ENCODE results near the gene TAAR9.

Gene TAAR9

DNA sequence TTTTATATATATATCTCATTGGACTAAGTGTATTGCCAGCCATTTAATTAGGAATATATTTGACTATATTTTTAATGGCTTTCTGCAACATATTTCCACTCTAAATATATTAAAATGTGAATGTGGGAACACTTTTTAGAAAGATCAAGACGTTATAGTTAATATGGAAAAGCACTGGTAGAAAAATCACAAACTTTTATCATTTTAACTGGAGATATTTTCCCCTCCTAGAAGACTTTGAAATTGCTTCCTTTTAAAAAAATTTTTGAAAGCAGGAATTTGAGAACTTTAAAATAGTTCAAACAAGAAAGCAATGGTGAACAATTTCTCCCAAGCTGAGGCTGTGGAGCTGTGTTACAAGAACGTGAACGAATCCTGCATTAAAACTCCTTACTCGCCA lies at the start of gene TAAR9:
TAAR9 (plus strand) TSS at position 301 of the 400 bp plus-strand sequence; CDS start at position 314, 13 bp downstream.
- DNase-seq (ENCODE audit: low read depth) = no peak
- TF ChIP-seq, protein P1, sequence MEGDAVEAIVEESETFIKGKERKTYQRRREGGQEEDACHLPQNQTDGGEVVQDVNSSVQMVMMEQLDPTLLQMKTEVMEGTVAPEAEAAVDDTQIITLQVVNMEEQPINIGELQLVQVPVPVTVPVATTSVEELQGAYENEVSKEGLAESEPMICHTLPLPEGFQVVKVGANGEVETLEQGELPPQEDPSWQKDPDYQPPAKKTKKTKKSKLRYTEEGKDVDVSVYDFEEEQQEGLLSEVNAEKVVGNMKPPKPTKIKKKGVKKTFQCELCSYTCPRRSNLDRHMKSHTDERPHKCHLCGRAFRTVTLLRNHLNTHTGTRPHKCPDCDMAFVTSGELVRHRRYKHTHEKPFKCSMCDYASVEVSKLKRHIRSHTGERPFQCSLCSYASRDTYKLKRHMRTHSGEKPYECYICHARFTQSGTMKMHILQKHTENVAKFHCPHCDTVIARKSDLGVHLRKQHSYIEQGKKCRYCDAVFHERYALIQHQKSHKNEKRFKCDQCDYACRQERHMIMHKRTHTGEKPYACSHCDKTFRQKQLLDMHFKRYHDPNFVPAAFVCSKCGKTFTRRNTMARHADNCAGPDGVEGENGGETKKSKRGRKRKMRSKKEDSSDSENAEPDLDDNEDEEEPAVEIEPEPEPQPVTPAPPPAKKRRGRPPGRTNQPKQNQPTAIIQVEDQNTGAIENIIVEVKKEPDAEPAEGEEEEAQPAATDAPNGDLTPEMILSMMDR (IDR thresholded peaks at IDR 0.05; ENCODE audit: insufficient read depth, low read depth, low read length, missing control alignments) = no peak

DNA sequence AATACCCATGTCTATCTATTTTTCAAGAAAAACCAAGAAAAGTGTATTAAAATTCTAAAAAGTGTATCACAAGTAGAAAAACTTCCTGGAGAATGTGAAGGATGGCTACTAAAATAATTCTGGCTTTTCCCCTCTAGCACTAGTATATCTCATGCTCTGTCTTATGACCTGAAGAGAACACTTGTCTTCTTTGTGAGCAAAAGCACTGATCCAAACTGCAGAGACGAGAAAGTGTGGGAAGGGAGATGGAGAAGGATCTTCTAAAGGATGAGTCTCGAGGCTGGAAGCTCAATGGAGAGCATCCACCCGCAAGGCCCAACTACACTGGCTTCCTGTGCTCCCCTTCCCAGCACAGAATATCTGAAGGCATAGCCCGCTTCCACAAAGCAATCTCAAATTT lies 48.7 kb upstream of the TAAR9 start:
- no peak for DNase-seq (ENCODE audit: low read depth)
- H3K4me3 ChIP-seq (ENCODE audit: low read length) = no peak overlapping the region

More for the DNA sequence above, at the start of gene TAAR9:
- H3K4me3 ChIP-seq (ENCODE audit: low read length) = no peak within 1 kb of the TSS

GRCh38 chr6:132490024-132490423 lies 48.1 kb upstream of the TAAR9 start:
- DNase-seq (ENCODE audit: low read depth) = no peak
- H3K4me3 ChIP-seq (ENCODE audit: low read length) = no peak overlapping the region
- TF ChIP-seq, protein P1 (IDR thresholded peaks at IDR 0.05; ENCODE audit: insufficient read depth, low read depth, low read length, missing control alignments) = no peak

More for the DNA sequence above, 48.7 kb upstream of the TAAR9 start:
- TF ChIP-seq, protein P1 (IDR thresholded peaks at IDR 0.05; ENCODE audit: insufficient read depth, low read depth, low read length, missing control alignments) = no peak

GRCh38 chr6:132490478-132491204 lies 47.4 kb upstream of the TAAR9 start:
- no peak for DNase-seq (ENCODE audit: low read depth)
- no peak overlapping the region for H3K4me3 ChIP-seq (ENCODE audit: low read length)
- TF ChIP-seq, protein P1 (IDR thresholded peaks at IDR 0.05; ENCODE audit: insufficient read depth, low read depth, low read length, missing control alignments) = no peak

DNA sequence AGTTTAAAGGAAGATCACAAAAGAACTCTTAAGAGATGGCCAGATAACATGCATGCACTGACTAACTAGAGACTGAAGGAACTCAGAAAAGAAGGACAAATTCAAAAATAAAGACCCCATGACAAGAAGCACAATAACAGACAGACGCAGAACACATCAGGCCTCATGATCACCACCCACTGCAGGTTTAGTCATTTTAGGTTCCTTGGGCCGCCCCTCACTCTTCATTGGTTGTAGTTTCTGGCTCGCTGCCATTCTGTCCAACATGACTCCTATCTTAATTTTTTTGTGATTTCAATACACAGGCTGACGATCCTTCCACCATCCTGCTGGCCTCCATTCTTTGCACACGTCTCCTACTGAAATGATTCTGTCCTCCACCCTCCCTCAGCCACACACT lies 46.8 kb upstream of the TAAR9 start:
- DNase-seq (ENCODE audit: low read depth) = peak; percentile 64
- TF ChIP-seq, protein P1 (IDR thresholded peaks at IDR 0.05; ENCODE audit: insufficient read depth, low read depth, low read length, missing control alignments) = no peak
- no peak overlapping the region for H3K4me3 ChIP-seq (ENCODE audit: low read length)

- no peak overlapping the region for H3K4me3 ChIP-seq (ENCODE audit: low read length)
- TF ChIP-seq, protein P1 (IDR thresholded peaks at IDR 0.05; ENCODE audit: insufficient read depth, low read depth, low read length, missing control alignments) = no peak
- no peak for DNase-seq (ENCODE audit: low read depth)
These were observed 46.2 kb upstream of the TAAR9 start for GRCh38 chr6:132491881-132492280.

DNA sequence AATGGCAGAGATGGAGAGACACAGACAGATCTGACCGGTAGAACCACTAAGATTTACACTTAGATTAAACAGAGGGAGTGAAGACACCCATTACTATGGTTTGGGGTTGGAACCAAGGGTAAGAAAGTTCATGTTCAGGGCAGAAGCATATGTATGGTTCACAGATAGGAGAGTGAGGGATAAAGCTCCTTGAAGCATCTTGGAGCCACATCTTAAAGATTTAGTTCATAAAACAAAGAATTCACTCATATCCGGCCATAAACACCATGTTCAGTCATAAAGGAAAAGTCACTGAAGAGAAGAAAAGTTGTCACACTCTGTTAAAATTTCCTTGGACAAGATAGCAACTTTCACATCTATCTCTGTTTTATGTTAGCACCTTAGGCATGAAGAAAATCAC lies 43.1 kb upstream of the TAAR9 start:
- H3K4me3 ChIP-seq (ENCODE audit: low read length) = no peak overlapping the region
- TF ChIP-seq, protein P1 (IDR thresholded peaks at IDR 0.05; ENCODE audit: insufficient read depth, low read depth, low read length, missing control alignments) = no peak
- no peak for DNase-seq (ENCODE audit: low read depth)
